ENCODE measurements around the gene DIP2C. TPM values are rescaled to one million over a fixed set of nuclear protein-coding genes. Genes with fewer than 3 reads are reported as not detected.

Gene DIP2C
- total RNA-seq, 3 donors from 2014 or later, result 17.1 to 48.2 (median 20.3) TPM

DNA sequence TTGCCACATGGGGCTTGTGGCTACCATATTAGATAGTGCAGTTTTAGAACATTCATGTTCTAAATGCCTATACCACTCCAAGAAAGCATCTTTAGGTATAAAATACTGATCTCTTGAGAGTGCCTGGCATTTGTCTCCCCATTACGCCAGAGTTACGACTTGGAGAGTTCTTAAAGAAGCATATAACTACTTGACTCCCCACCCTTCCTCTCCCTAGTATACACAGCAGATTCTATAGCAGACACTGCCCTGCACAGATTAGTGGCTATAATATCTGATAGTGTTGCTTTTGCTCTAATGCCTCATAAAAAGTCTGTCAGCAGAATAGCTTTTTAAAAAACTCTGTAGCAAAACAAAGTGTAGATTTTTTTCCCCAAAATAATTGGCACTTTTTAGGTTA is 463.4 kb downstream of the DIP2C start:
- intact Hi-C loops (cut with DNase I; ENCODE audit: low total_unique reads), result no loop called here
- no peaks in the 10 kb centered on the region for H3K27me3 ChIP-seq

GRCh38 chr10:224571-224970 is 464.9 kb downstream of the DIP2C start:
- no peaks in the 10 kb centered on the region for H3K4me1 ChIP-seq
- H3K27ac ChIP-seq, result no peak overlapping the region
- intact Hi-C loops (cut with DNase I; ENCODE audit: low total_unique reads), result no loop called here
- DNase-seq (ENCODE audit: low spot score in 2 of 2), result no peak
- no peaks in the 10 kb centered on the region for H3K27me3 ChIP-seq
- no peaks in the 10 kb centered on the region for H3K9me3 ChIP-seq
- H3K36me3 ChIP-seq, result no peaks in the 10 kb centered on the region
- TF ChIP-seq CTCF (IDR thresholded peaks at IDR 0.05), result no peak
- TF ChIP-seq POLR2A (IDR thresholded peaks at IDR 0.05), result no peak
- no peak for TF ChIP-seq POLR2AphosphoS5 (IDR thresholded peaks at IDR 0.05)
- no peak overlapping the region for H3K4me3 ChIP-seq

More for the DNA sequence above, 463.4 kb downstream of the DIP2C start:
- Histone ChIP-seq H3K4me1 (no peaks in the 10 kb centered on the region), H3K9me3 (no peaks in the 10 kb centered on the region), H3K36me3 (no peaks in the 10 kb centered on the region), H3K27ac (no peak overlapping the region), H3K4me3 (no peak overlapping the region)
- TF ChIP-seq POLR2A (IDR thresholded peaks at IDR 0.05), result no peak
- TF ChIP-seq CTCF (IDR thresholded peaks at IDR 0.05), result no peak
- no peak for TF ChIP-seq POLR2AphosphoS5 (IDR thresholded peaks at IDR 0.05)
- DNase-seq (ENCODE audit: low spot score in 2 of 2), result no peak

Other genes starting within 250 kb of the DIP2C start
- gene LARP4B, start 242.0 kb upstream of the DIP2C start, total RNA-seq, result 10 to 100 TPM; 47.5 to 70.8 (median 68.5) TPM